Left lung (tissue), 10 donors: ENCODE results near the gene PARP8. TPM values are rescaled to one million over a fixed set of nuclear protein-coding genes. Genes with fewer than 3 reads are reported as not detected.

ENCODE experiments used
- ATAC-seq: fragments of 200-7000 bp; cut with Tn5 transposase; one replicate; pipeline ENCODE4 v1.9.1; 2020; ENCODE audit warnings: moderate library complexity
- DNase-seq, 4 donors: peaks; one replicate each; pipeline ENCODE4 v3.0.0-alpha.2; 2013 to 2020
- H3K27ac ChIP-seq, 2 donors: fragments of 200-600 bp; sonication (generic) in 1 of 2; one replicate each; pipeline versions ENCODE4 v1.5.0 to v1.8.0; 2020 to 2021
- H3K27me3 ChIP-seq, 2 donors: fragments of 200-600 bp; sonication (generic) in 1 of 2; one replicate each; pipeline versions ENCODE4 v1.5.0 to v1.8.0; 2020 to 2021
- H3K36me3 ChIP-seq, 2 donors: fragments of 200-600 bp; sonication (generic) in 1 of 2; one replicate each; pipeline versions ENCODE4 v1.5.0 to v1.8.0; 2020 to 2021
- H3K4me1 ChIP-seq, 2 donors: fragments of 200-600 bp; one replicate each; pipeline ENCODE4 v1.8.0; 2021
- H3K4me3 ChIP-seq, 2 donors: fragments of 200-600 bp; sonication (generic) in 1 of 2; one replicate each; pipeline versions ENCODE4 v1.5.0 to v1.8.0; 2020 to 2021; ENCODE audit warnings: mild to moderate bottlenecking in 1 of 2
- H3K9me3 ChIP-seq, 2 donors: fragments of 200-600 bp; sonication (generic) in 1 of 2; one replicate each; pipeline versions ENCODE4 v1.5.0 to v1.8.0; 2020 to 2021
- CTCF ChIP-seq, 2 donors: fragments of 200-600 bp; sonication (generic) in 1 of 2; IDR thresholded peaks; one replicate each; pipeline versions ENCODE4 v1.5.0 to v1.8.0; 2021; ENCODE audit warnings: antibody characterized with exemption in 2 of 2
- intact Hi-C, 2 donors: fragments of 100-400 bp; cut with DNase I; formaldehyde crosslinking; loops; one replicate each; pipeline versions ENCODE4 v1.11.2 to v1.14.2; 2022
- polyA plus RNA-seq, 6 donors: library from polyadenylated mRNA; unstranded; fragments of 120-200 nt; gene quantifications; one replicate each; pipeline ENCODE4 v1.2.1, GENCODE V29; 2013; ENCODE audit not compliant: insufficient read length in 6 of 6
- total RNA-seq, 2 donors: library from RNA; stranded (reverse); fragmentation: NEBNext Ultra II Directional; extraction: Animal tissue kit (Norgen Biotek cat#: 25700); gene quantifications; one replicate each; pipeline ENCODE4 v1.2.1, GENCODE V29; 2021
- donor health status: DM: no; HTN: yes; CAD: no.
- donor health status: DM: no; HTN: no; CAD: no.

Gene PARP8
- total and polyA plus RNA-seq, 8 donors: 19.1 to 41.3 (median 22.0) TPM

GRCh38 chr5:50843091-50843490 is 176.7 kb downstream of the PARP8 start:
- no peak for DNase-seq
- no peak overlapping the region for H3K4me3 ChIP-seq
- peaks cover 0 to 48% of the 10 kb centered on the region in 2 donors for H3K36me3 ChIP-seq
- no peak for TF ChIP-seq CTCF (IDR thresholded peaks at IDR 0.05)
- no peak for ATAC-seq
- no peak overlapping the region for H3K27ac ChIP-seq
- no peaks in the 10 kb centered on the region for H3K9me3 ChIP-seq
- no peaks in the 10 kb centered on the region for H3K4me1 ChIP-seq
- H3K27me3 ChIP-seq: no peaks in the 10 kb centered on the region
- intact Hi-C loops: no loop called here

- peaks cover 0 to 31% of the 10 kb centered on the region in 2 donors for H3K36me3 ChIP-seq
- no peak for TF ChIP-seq CTCF (IDR thresholded peaks at IDR 0.05)
- DNase-seq (no peak), ATAC-seq (no peak)
- H3K27ac ChIP-seq: no peak overlapping the region
- no peaks in the 10 kb centered on the region for H3K27me3 ChIP-seq
- H3K4me3 ChIP-seq: no peak overlapping the region
- no peaks in the 10 kb centered on the region for H3K9me3 ChIP-seq
- intact Hi-C loops: no loop called here
- H3K4me1 ChIP-seq: no peaks in the 10 kb centered on the region
Measured at GRCh38 chr5:50846261-50846660, 179.8 kb downstream of the PARP8 start.

- H3K27ac ChIP-seq: no peak overlapping the region
- no peak overlapping the region for H3K4me3 ChIP-seq
- no peak for ATAC-seq
- no peak for DNase-seq
- H3K9me3 ChIP-seq: no peaks in the 10 kb centered on the region
- no peak for TF ChIP-seq CTCF (IDR thresholded peaks at IDR 0.05)
- H3K27me3 ChIP-seq: no peaks in the 10 kb centered on the region
- peaks cover 0 to 5% of the 10 kb centered on the region in 2 donors for H3K4me1 ChIP-seq
- intact Hi-C loops: no loop called here
- peaks cover 0 to 6% of the 10 kb centered on the region in 2 donors for H3K36me3 ChIP-seq
Measured at GRCh38 chr5:50849554-50849953, 183.1 kb downstream of the PARP8 start.

- no peak for TF ChIP-seq CTCF (IDR thresholded peaks at IDR 0.05)
- Histone ChIP-seq H3K9me3 (no peaks in the 10 kb centered on the region), H3K36me3 (no peaks in the 10 kb centered on the region), H3K27me3 (no peaks in the 10 kb centered on the region), H3K27ac (peak overlapping the region in 1 of 2 donors; percentile 7), H3K4me1 (peaks cover 0 to 5% of the 10 kb centered on the region in 2 donors), H3K4me3 (no peak overlapping the region)
- DNase-seq: peak in 2 of 4 donors; percentile 16 to 61
- intact Hi-C loops: no loop called here
- ATAC-seq: peak; percentile 89
Measured at GRCh38 chr5:50853151-50853550, 186.7 kb downstream of the PARP8 start.

GRCh38 chr5:50854082-50854481 is 187.6 kb downstream of the PARP8 start:
- H3K36me3 ChIP-seq: no peaks in the 10 kb centered on the region
- no peak overlapping the region for H3K27ac ChIP-seq
- peaks cover 0 to 5% of the 10 kb centered on the region in 2 donors for H3K4me1 ChIP-seq
- no peaks in the 10 kb centered on the region for H3K27me3 ChIP-seq
- DNase-seq: no peak
- intact Hi-C loops: no loop called here
- ATAC-seq: no peak
- no peaks in the 10 kb centered on the region for H3K9me3 ChIP-seq
- TF ChIP-seq CTCF (IDR thresholded peaks at IDR 0.05): no peak
- no peak overlapping the region for H3K4me3 ChIP-seq
